HUES48 (cell line): ENCODE measurements around the gene DAB2.
"Not testable (repeated sequence)": the region's sequence is repeated elsewhere in the genome, so short reads cannot be mapped to it uniquely, and the experiment has no call there.

Experiments used
- H3K27ac ChIP-seq: one replicate; pipeline ENCODE4 v1.7.0; 2013; ENCODE audit warnings: low read depth, low read length, inconsistent platforms
- H3K27me3 ChIP-seq: 2 replicates; pipeline ENCODE4 v1.6.1; 2013; ENCODE audit warnings: mild to moderate bottlenecking, low read length; ENCODE audit not compliant: control insufficient read depth, insufficient read depth
- H3K36me3 ChIP-seq: 2 replicates; pipeline ENCODE4 v1.6.1; 2013; ENCODE audit warnings: low read length; ENCODE audit not compliant: control insufficient read depth, insufficient read depth
- H3K4me1 ChIP-seq: 2 replicates; pipeline ENCODE4 v1.6.1; 2013; ENCODE audit warnings: mild to moderate bottlenecking, low read length; ENCODE audit not compliant: control insufficient read depth, insufficient read depth
- H3K4me3 ChIP-seq: 2 replicates; pipeline ENCODE4 v1.5.1; 2013; ENCODE audit warnings: mild to moderate bottlenecking, low read depth, low read length
- H3K9ac ChIP-seq: 2 replicates; pipeline ENCODE4 v1.6.1; 2013; ENCODE audit warnings: mild to moderate bottlenecking, low read depth, low read length, moderate library complexity
- H3K9me3 ChIP-seq: 2 replicates; pipeline ENCODE4 v1.6.1; 2013; ENCODE audit warnings: low read length; ENCODE audit not compliant: control insufficient read depth, insufficient read depth

The DAB2 gene

DNA sequence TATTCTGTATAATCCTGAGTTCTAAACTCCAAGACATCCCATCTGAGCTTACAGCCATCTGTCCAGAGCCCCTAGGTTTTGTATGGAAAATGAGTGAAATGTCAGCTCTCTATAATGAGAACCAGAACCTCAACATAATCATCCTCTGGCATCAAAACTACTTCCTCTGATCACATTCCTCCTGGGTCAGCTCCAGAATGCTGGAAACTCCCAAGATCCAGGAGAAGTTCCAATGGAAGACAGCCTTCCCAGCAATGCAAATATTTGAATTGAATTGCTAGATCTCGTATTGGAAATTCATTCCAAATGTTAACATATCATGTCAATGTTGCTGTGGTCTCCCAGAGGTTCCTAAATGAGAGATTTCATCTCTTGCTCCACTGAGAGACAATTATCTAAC is 84.3 kb downstream of the DAB2 start:
- H3K9me3 ChIP-seq, result peaks cover 7% of the 10 kb centered on the region
- no peak overlapping the region for H3K4me3 ChIP-seq
- H3K9ac ChIP-seq, result no peak overlapping the region
- H3K4me1 ChIP-seq, result peaks cover 10% of the 10 kb centered on the region
- no peaks in the 10 kb centered on the region for H3K27me3 ChIP-seq
- H3K36me3 ChIP-seq, result no peaks in the 10 kb centered on the region
- H3K27ac ChIP-seq, result no peak overlapping the region

GRCh38 chr5:39337252-39337915 is 87.4 kb downstream of the DAB2 start:
- Histone ChIP-seq H3K4me1 (peaks cover 6% of the 10 kb centered on the region), H3K36me3 (no peaks in the 10 kb centered on the region), H3K9me3 (peaks cover 13% of the 10 kb centered on the region), H3K27ac (no peak overlapping the region), H3K9ac (no peak overlapping the region), H3K4me3 (no peak overlapping the region), H3K27me3 (no peaks in the 10 kb centered on the region)

DNA sequence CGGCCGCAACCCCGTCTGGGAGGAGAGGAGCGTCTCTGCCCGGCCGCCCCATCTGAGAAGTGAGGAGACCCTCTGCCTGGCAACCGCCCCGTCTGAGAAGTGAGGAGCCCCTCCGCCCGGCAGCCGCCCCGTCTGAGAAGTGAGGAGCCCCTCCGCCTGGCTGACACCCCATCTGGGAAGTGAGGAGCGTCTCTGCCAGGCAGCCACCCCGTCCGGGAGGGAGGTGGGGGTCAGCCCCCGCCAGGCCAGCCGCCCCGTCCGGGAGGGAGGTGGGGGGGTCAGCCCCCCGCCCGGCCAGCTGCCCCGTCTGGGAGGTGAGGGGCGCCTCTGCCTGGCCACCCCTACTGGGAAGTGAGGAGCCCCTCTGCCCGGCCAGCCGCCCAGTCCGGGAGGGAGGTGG is 90.5 kb downstream of the DAB2 start:
- not testable (repeated sequence) for H3K27me3 ChIP-seq, H3K27ac ChIP-seq, H3K4me3 ChIP-seq, H3K4me1 ChIP-seq, H3K9ac ChIP-seq, H3K36me3 ChIP-seq
- H3K9me3 ChIP-seq, result peaks cover 13% of the 10 kb centered on the region

DNA sequence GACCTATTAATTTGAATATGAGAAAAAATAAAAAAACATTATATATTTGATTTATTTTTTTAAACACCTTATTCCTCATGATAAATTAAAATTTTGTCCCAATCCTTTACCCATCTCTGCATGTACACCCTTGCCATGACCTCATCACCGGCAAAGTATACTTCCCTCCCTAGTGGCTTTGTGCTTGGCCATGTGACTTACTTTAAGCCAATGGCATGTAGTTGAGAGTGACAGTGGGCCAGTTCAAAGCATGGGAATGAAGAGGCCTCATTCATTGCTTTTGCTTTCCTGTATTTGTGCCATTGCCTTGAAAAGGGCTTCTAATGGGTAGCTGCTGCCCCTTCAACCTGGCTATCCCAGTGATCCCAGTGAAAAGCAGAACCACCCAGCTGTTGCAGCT is 91.7 kb downstream of the DAB2 start:
- no peaks in the 10 kb centered on the region for H3K27me3 ChIP-seq
- H3K4me1 ChIP-seq, result 0 out of 2 replicates have a peak, but pooled peaks cover 4% of the 10 kb centered on the region
- H3K36me3 ChIP-seq, result no peaks in the 10 kb centered on the region
- no peak overlapping the region for H3K9ac ChIP-seq
- H3K27ac ChIP-seq, result no peak overlapping the region
- no peak overlapping the region for H3K4me3 ChIP-seq
- H3K9me3 ChIP-seq, result peaks cover 13% of the 10 kb centered on the region

DNA sequence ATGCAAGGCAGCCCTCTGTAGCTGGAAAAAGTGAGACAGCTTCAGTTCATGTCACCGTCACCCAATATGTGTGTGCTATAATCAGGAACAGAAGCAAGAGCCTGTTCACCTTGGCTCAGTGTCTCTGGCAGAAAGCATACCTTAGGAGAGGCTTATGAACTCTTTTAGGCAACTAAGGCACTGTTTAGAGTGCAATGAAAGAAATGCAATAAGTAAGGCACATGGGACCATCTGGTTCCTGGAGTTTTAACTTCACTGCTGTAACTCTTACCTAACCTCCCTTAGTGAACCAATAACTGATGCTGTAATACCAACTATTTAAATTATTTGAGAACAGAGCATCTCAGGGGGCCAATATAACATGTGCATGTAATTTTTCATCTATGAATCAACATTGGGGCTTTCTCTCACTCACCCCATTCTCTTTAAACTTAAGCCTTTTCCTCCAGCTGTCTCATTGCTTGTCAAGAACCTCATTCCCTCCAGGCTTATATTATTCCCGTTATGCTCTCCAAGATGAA is 92.9 kb downstream of the DAB2 start:
- Histone ChIP-seq H3K36me3 (no peaks in the 10 kb centered on the region), H3K9me3 (peaks cover 13% of the 10 kb centered on the region), H3K27ac (no peak overlapping the region), H3K9ac (no peak overlapping the region), H3K4me3 (no peak overlapping the region), H3K27me3 (no peaks in the 10 kb centered on the region), H3K4me1 (0 out of 2 replicates have a peak, but pooled peaks cover 4% of the 10 kb centered on the region)

- peaks cover 10% of the 10 kb centered on the region for H3K9me3 ChIP-seq
- H3K4me3 ChIP-seq, result no peak overlapping the region
- no peaks in the 10 kb centered on the region for H3K27me3 ChIP-seq
- H3K9ac ChIP-seq, result no peak overlapping the region
- 0 out of 2 replicates have a peak, but pooled peaks cover 4% of the 10 kb centered on the region for H3K4me1 ChIP-seq
- H3K36me3 ChIP-seq, result no peaks in the 10 kb centered on the region
- H3K27ac ChIP-seq, result no peak overlapping the region
These were observed 96.0 kb downstream of the DAB2 start for GRCh38 chr5:39328731-39329130.

DNA sequence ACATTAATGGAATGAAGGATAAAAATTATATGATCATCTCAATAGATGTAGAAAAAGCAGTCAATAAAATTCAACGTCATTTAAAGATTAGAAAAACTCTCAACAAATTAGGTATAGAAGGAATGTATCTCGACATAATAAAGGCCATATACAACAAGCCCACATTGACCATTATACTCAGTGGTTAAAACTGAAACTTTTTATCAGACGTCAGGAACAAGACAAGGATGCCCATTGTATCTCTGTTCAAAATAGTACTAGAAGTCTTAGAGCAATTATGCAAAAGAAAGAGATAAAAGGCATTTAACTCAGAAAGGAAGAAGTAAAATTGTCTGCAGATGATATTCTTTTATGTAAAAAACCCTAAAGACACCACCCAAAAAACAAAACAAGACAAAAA is 101.2 kb downstream of the DAB2 start:
- no peaks in the 10 kb centered on the region for H3K9me3 ChIP-seq

More for the DNA sequence above, 101.2 kb downstream of the DAB2 start:
- H3K27me3 ChIP-seq, result no peaks in the 10 kb centered on the region
- no peak overlapping the region for H3K4me3 ChIP-seq
- no peak overlapping the region for H3K27ac ChIP-seq
- H3K4me1 ChIP-seq, result no peaks in the 10 kb centered on the region
- no peak overlapping the region for H3K9ac ChIP-seq
- H3K36me3 ChIP-seq, result no peaks in the 10 kb centered on the region
